Measurements from ENCODE around the gene HSD17B10. TPM values are rescaled to one million over a fixed set of nuclear protein-coding genes. Genes with fewer than 3 reads are reported as not detected.
A peak's percentile ranks its signal among the peaks of the same experiment; 100 is the strongest.

The HSD17B10 gene
- total and polyA plus RNA-seq, 2 of the 13 experiments (the other 11 are each of a cell fraction or from before 2014, with no cell fraction given) = 68.7 to 84.7 TPM

GRCh38 chrX:53433651-53434639 is at the start of gene HSD17B10 (continued):
- TF ChIP-seq PREB (CRISPR knock-in tag; IDR thresholded peaks at IDR 0.05) (no peak), GATAD1 (CRISPR knock-in tag; IDR thresholded peaks at IDR 0.05) (peak; percentile 88), ZNF446 (CRISPR knock-in tag; IDR thresholded peaks at IDR 0.05) (0 out of 2 replicates have a peak, but pooled peaks have one; percentile 35), ZNF30 (CRISPR knock-in tag; IDR thresholded peaks at IDR 0.05) (no peak), NFYC (CRISPR knock-in tag; IDR thresholded peaks at IDR 0.05) (peak; percentile 81), ZBTB34 (CRISPR knock-in tag; IDR thresholded peaks at IDR 0.05) (no peak), ZFYVE20 (CRISPR knock-in tag; IDR thresholded peaks at IDR 0.05; ENCODE audit: borderline replicate concordance, low read depth) (no peak), ZFX (CRISPR knock-in tag; IDR thresholded peaks at IDR 0.05; ENCODE audit: low read depth) (peak; percentile 52), CBFB (CRISPR knock-in tag; IDR thresholded peaks at IDR 0.05) (no peak), MXD1 (CRISPR knock-in tag; IDR thresholded peaks at IDR 0.05) (no peak), HNRNPUL1 (IDR thresholded peaks at IDR 0.05; ENCODE audit: low read depth, low read length) (no peak), SETDB1 (CRISPR knock-in tag; IDR thresholded peaks at IDR 0.05; ENCODE audit: borderline replicate concordance) (no peak), ZFY (CRISPR knock-in tag; IDR thresholded peaks at IDR 0.05) (0 out of 2 replicates have a peak, but pooled peaks have one; percentile 8), ZFP37 (CRISPR knock-in tag; IDR thresholded peaks at IDR 0.05; ENCODE audit: borderline replicate concordance) (no peak), YY1 (IDR thresholded peaks at IDR 0.05; ENCODE audit: insufficient read depth, insufficient replicate concordance, low read depth, low read length) (peak; percentile 87), ZBTB44 (CRISPR knock-in tag; IDR thresholded peaks at IDR 0.05) (no peak), SALL1 (CRISPR knock-in tag; IDR thresholded peaks at IDR 0.05) (peak; percentile 54; the same call in 1 of the 2 replicates), TFDP1 (CRISPR knock-in tag; IDR thresholded peaks at IDR 0.05; ENCODE audit: borderline replicate concordance) (peak; percentile 30; the same call in 1 of the 2 replicates)

All from HepG2 (cell line).